NB4 (cell line): ENCODE measurements around the gene NFATC2.

Source experiments
- CTCF ChIP-seq: IDR thresholded peaks from one replicate; pipeline ENCODE4 v1.5.1; 2012; ENCODE audit warnings: low read depth, low read length
- MAX ChIP-seq: IDR thresholded peaks from 2 replicates; pipeline ENCODE4 v1.6.1; 2011; ENCODE audit warnings: low read depth, low read length
- MYC ChIP-seq: IDR thresholded peaks from 2 replicates; pipeline ENCODE4 v1.6.1; 2011; ENCODE audit warnings: low read depth, low read length
- POLR2A ChIP-seq: IDR thresholded peaks from 2 replicates; pipeline ENCODE4 v1.6.1; 2011; ENCODE audit warnings: mild to moderate bottlenecking; ENCODE audit not compliant: insufficient read length; ENCODE audit errors: extremely low read depth

- TF ChIP-seq CTCF (no peak), POLR2A (no peak), MAX (no peak), MYC (no peak)
These were observed 90.4 kb downstream of the NFATC2 start for GRCh38 chr20:51452091-51452613.
